NCI-H187 (cell line): Measurements from ENCODE around the gene ATRIP.
"Not testable (repeated sequence)": the region's sequence is repeated elsewhere in the genome, so short reads cannot be mapped to it uniquely, and the experiment has no call there.

ENCODE experiments used
- DNase-seq, 2 experiments: peaks; one replicate each; lab custom pipeline; 2025; lab: John Stamatoyannopoulos, UW

Gene ATRIP

DNA sequence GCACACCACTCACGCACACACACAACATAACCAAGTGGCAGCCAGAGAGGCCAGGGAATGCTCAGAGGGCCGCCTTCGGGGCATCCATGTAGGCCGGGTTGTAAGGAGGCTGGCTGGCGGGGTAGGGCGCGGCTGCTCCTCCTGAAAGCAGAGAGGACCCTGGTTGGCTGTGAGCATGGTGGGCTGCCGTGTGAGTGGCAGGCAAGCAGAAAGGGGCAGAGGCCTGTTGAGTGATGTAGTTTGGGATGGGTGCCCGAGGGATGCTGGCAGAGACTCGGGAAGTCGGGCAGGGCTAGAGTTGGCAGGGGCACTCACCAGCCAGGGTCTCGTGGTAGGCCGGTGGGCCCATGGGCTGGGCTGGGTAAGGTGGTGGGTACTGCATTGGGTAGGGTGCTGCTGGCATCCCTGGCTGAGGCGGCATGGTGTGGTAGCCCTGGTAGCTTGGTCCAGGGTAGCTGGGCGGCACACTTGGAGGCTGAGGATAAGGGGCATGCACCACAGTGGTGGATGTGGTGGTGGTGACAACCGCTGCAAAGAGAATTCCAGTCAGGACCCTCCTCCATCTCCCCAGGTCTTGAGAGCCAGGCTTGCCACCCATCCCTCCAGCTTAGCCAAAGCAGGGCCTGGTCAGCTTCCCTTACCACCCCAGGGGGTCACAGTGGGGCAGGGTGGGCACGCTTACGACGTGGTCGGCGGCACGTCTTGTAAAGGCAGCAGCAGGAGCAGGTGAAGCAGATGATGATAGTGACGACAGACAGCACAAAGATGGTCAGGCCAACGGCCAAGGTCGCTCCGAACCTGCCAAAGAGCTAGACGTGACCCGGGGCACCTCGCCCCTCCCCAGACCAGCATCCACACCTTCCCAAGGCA, 22.7 kb downstream of the ATRIP start:
- no peak for DNase-seq

- no peak for DNase-seq
Measured at GRCh38 chr3:48470286-48470685, 23.7 kb downstream of the ATRIP start.

DNA sequence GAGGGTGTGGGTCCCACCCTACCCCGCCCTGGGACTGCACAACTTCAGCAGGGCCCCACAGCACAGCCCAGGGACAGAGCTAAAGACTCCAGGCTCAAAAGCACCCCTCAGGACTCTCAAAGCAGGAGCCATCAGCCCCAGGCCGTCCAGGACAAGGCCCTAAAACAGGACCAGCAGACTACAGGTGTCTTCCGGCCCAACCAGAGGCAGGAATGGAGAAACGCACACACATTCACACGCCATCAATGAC, 26.1 kb downstream of the ATRIP start:
- no peak for DNase-seq

- DNase-seq = peak; percentile 16 to 68
Measured at GRCh38 chr3:48472923-48473616, 26.5 kb downstream of the ATRIP start.

DNA sequence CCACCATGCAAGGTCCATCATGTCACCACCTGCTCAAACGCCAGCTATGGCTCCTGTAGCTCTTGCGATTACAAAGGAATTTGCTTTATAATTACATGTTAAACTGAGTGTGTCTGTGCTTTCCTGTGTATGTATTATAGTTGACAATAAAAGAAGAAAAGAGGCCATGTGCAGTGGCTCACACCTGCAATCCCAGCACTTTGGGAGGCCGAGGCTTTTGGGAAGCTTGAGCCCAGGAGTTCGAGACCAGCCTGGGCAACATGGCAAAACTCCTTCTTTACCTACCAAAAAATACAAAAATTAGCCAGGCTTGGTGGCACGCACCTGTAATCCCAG, 27.0 kb downstream of the ATRIP start:
- no peak for DNase-seq

GRCh38 chr3:48474031-48474430, 27.5 kb downstream of the ATRIP start:
- not testable (repeated sequence) for DNase-seq

DNA sequence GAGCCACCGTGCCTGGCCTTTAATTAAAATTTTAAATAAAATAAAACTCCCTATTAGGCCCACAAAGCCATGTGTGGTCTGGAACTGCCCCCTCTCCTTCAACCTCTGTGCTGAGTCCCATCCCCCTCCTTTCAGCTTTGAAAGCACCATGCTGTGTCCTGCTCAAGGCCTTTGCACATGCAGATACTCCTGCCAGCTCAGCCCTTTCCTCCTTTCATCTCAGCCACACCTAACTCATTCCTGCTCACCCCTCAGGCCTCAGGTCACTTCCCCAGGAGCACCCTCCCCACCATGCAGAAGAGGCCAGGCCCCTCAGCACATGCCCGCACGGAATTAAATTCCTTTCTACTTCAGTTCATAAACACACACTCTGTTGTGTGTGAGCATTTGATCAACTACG, 28.1 kb downstream of the ATRIP start:
- DNase-seq = no peak

- DNase-seq = no peak
Measured at GRCh38 chr3:48475188-48475587, 28.7 kb downstream of the ATRIP start.

GRCh38 chr3:48476426-48477053, 30.0 kb downstream of the ATRIP start:
- DNase-seq = no peak

GRCh38 chr3:48477959-48478520, 31.5 kb downstream of the ATRIP start:
- DNase-seq = no peak

GRCh38 chr3:48478626-48479555, 32.4 kb downstream of the ATRIP start:
- no peak for DNase-seq

GRCh38 chr3:48480891-48481290, 34.4 kb downstream of the ATRIP start:
- not testable (repeated sequence) for DNase-seq

GRCh38 chr3:48482822-48483221, 36.3 kb downstream of the ATRIP start:
- DNase-seq = not testable (repeated sequence)

DNA sequence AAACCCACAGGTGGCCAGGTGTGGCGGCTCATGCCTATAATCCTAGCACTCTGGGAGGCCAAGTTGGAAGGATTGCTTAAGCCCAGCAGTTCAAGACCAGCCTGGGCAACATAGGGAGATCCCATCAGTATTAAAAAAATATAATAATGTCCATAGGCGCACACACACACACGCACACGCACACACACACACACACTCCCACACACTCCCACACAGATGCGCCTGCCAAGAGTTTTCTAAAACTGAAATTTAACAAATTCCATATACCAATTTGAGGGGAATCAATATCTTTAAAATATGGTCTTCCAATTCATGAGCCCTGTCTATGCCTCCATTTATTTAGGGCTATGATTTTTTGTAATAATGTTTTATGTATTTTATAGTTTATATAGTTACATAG, 40.4 kb downstream of the ATRIP start:
- DNase-seq = no peak

- DNase-seq = no peak
Measured at GRCh38 chr3:48492461-48493202, 46.1 kb downstream of the ATRIP start.

DNA sequence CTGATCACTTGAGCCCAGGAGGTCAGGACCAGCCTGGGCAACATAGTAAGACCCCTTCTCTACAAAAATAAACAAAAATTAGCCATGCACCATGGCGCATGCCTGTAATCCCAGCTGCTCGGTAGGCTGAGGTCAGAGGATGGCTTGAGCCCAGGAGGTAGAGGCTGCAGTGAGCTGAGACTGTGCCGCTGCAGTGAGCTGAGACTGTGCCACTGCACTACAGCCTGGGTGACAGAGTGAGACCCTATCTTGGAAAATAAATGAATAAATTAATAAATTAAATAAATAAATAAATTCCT, 46.6 kb downstream of the ATRIP start:
- no peak for DNase-seq

DNA sequence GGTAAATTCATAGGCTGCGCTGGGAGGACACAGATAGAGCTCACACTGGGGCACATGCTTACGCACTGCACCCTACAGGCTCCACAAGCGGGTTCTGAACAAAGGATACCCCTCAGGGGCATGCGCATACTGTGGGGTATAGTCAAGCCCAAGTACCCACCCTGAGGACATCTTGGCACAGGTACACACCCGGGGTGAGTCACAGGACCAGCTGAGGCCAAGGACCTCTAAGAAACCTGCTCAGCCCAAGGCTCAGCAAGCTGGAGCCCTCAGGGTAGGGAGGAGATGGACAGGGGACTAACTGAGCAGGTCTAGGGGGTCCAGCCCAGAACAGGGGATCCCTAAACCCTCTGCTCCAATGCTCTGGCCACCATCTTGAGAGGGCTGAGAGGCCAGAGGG, 54.1 kb downstream of the ATRIP start:
- DNase-seq = no peak

- no peak for DNase-seq
Measured at GRCh38 chr3:48501196-48501595, 54.7 kb downstream of the ATRIP start.

DNA sequence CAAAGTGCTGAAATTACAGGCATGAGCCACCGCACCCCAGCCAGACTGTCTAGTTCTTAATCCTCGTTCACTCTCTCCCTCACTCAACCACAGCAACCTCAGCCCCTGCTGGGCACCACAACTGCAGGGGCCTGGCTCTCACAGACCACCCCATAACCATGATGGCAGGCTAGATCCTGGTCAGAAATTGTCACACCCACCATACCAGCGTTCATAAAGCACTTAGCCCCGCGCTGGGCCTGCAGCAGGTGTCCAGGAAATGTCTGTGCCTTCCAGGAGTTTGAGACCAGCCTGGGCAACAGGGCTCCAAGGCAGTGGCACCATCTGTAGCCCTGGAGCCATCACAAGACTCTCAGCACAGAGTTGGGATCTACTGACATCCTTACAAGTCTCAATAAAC, 55.6 kb downstream of the ATRIP start:
- no peak for DNase-seq

DNA sequence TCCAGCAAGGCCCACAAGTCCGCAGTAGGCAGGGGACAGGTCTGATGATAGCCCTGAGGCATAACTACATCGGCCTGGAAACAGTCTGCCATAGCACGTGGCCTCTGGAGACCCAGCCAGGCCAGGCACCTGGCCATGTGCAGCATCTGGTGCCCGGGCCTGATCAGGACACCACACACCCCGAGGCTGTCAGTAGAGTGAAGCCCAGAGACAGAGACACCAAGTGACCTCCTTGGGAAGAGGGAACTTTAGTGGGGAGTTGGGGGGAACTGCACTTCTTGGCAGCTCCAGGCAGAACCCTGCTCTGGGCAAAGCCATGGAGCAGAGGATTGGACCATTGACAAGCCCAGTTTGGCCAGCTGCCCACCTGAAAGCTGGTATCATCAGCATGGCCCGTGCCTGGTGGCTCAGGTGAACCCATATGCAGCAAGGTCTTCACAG, 56.2 kb downstream of the ATRIP start:
- DNase-seq = no peak

GRCh38 chr3:48503401-48504050, 57.0 kb downstream of the ATRIP start:
- DNase-seq = no peak
